ENCODE results near the gene AUTS2.

The AUTS2 gene

GRCh38 chr7:70577078-70577477 is 978.8 kb downstream of the AUTS2 start:
- TF ChIP-seq CTCF (IDR thresholded peaks at IDR 0.05): no peak

GRCh38 chr7:70578131-70578530 is 979.9 kb downstream of the AUTS2 start:
- no peak for TF ChIP-seq CTCF (IDR thresholded peaks at IDR 0.05)

GRCh38 chr7:70579397-70580097 is 981.3 kb downstream of the AUTS2 start:
- no peak for TF ChIP-seq CTCF (IDR thresholded peaks at IDR 0.05)

GRCh38 chr7:70580161-70580560 is 981.9 kb downstream of the AUTS2 start:
- no peak for TF ChIP-seq CTCF (IDR thresholded peaks at IDR 0.05)

- TF ChIP-seq CTCF (IDR thresholded peaks at IDR 0.05): no peak
Measured at GRCh38 chr7:70582927-70583895, 984.9 kb downstream of the AUTS2 start.

- no peak for TF ChIP-seq CTCF (IDR thresholded peaks at IDR 0.05)
Measured at GRCh38 chr7:70583965-70584883, 985.9 kb downstream of the AUTS2 start.

- TF ChIP-seq CTCF (IDR thresholded peaks at IDR 0.05): no peak
Measured at GRCh38 chr7:70585071-70585470, 986.8 kb downstream of the AUTS2 start.

All from LNCAP (cell line).